Neuronal stem cell (in vitro differentiated cells): ENCODE data around the gene PNMA5.

Source experiments
- DNase-seq: peaks from one replicate; pipeline ENCODE4 v3.0.0-alpha.2; 2013; ENCODE audit warnings: low spot score
- H2AFZ ChIP-seq: one replicate; pipeline ENCODE4 v1.6.1; 2013; ENCODE audit warnings: mild to moderate bottlenecking, low read length, inconsistent platforms
- H2AK5ac ChIP-seq: 2 replicates; pipeline ENCODE4 v1.6.1; 2013; ENCODE audit warnings: low read depth, mild to moderate bottlenecking, inconsistent platforms, low read length, moderate library complexity, mixed read lengths
- H2BK120ac ChIP-seq: 2 replicates; pipeline ENCODE4 v1.6.1; 2013; ENCODE audit warnings: low read depth, mild to moderate bottlenecking, inconsistent platforms, low read length, moderate library complexity, mixed read lengths
- H2BK12ac ChIP-seq: one replicate; pipeline ENCODE4 v1.6.1; 2013; ENCODE audit warnings: low read length, inconsistent platforms
- H2BK15ac ChIP-seq: 2 replicates; pipeline ENCODE4 v1.6.1; 2013; ENCODE audit warnings: mild to moderate bottlenecking, low read length, inconsistent platforms, mixed read lengths
- H2BK5ac ChIP-seq: one replicate; pipeline ENCODE4 v1.6.1; 2013; ENCODE audit warnings: inconsistent platforms, mild to moderate bottlenecking, low read length, moderate library complexity
- H3K14ac ChIP-seq: one replicate; pipeline ENCODE4 v1.6.1; 2013; ENCODE audit warnings: low read length, inconsistent platforms
- H3K18ac ChIP-seq: 2 replicates; pipeline ENCODE4 v1.6.1; 2013; ENCODE audit warnings: low read length, inconsistent platforms
- H3K23ac ChIP-seq: 2 replicates; pipeline ENCODE4 v1.6.1; 2013; ENCODE audit warnings: low read depth, mild to moderate bottlenecking, mixed read lengths, low read length, inconsistent platforms; ENCODE audit not compliant: poor library complexity
- H3K27ac ChIP-seq: replicated peaks from 3 replicates; pipeline ENCODE4 v1.5.1; 2013; ENCODE audit warnings: low read length, inconsistent platforms
- H3K27me3 ChIP-seq, 3 experiments: 2 replicates each; pipeline ENCODE4 v1.6.1; 2013; ENCODE audit warnings: low read length in 3 of 3, mild to moderate bottlenecking in 2 of 3, inconsistent platforms in 1 of 3, low read depth in 1 of 3, mixed read lengths in 1 of 3, moderate library complexity in 1 of 3; ENCODE audit not compliant: control insufficient read depth in 3 of 3, insufficient read depth in 3 of 3
- H3K36me3 ChIP-seq, 2 donors: replicated peaks in 1 of 2; 2 replicates each; pipeline ENCODE4 v1.6.1; 2013; ENCODE audit warnings: low read length in 2 of 2; ENCODE audit not compliant: control insufficient read depth in 2 of 2, insufficient read depth in 2 of 2
- H3K4ac ChIP-seq: 2 replicates; pipeline ENCODE4 v1.6.1; 2013; ENCODE audit warnings: inconsistent platforms, mild to moderate bottlenecking, low read length, moderate library complexity
- H3K4me1 ChIP-seq, 2 donors: 1 replicate in 1 of 2; 2 replicates in 1 of 2; pipeline ENCODE4 v1.6.1; 2013; ENCODE audit warnings: low read length in 2 of 2, low read depth in 1 of 2; ENCODE audit not compliant: control insufficient read depth in 2 of 2, insufficient read depth in 1 of 2
- H3K4me2 ChIP-seq: one replicate; pipeline ENCODE4 v1.6.1; 2013; ENCODE audit warnings: mild to moderate bottlenecking, low read length, inconsistent platforms; ENCODE audit not compliant: insufficient read depth, poor library complexity, severe bottlenecking
- H3K4me3 ChIP-seq, 2 donors: 2 replicates each; pipeline ENCODE4 v1.5.1; 2013; ENCODE audit warnings: low read length in 2 of 2, mild to moderate bottlenecking in 2 of 2, inconsistent platforms in 1 of 2, moderate library complexity in 1 of 2
- H3K79me1 ChIP-seq: one replicate; pipeline ENCODE4 v1.6.1; 2013; ENCODE audit warnings: low read depth, mild to moderate bottlenecking, inconsistent platforms, low read length, moderate library complexity
- H3K9ac ChIP-seq: one replicate; pipeline ENCODE4 v1.6.1; 2013; ENCODE audit warnings: mild to moderate bottlenecking, low read depth, low read length, inconsistent platforms; ENCODE audit not compliant: poor library complexity
- H3K9me3 ChIP-seq, 2 donors: replicated peaks in 1 of 2; 2 replicates each; pipeline versions ENCODE3 to v1.6.1; 2013; ENCODE audit warnings: low read length in 2 of 2, mild to moderate bottlenecking in 2 of 2, inconsistent platforms in 1 of 2, low read depth in 1 of 2, mixed read lengths in 1 of 2, moderate library complexity in 1 of 2; ENCODE audit not compliant: control insufficient read depth in 2 of 2, insufficient read depth in 1 of 2
- H4K8ac ChIP-seq: one replicate; pipeline ENCODE4 v1.6.1; 2013; ENCODE audit warnings: low read depth, mild to moderate bottlenecking, inconsistent platforms, low read length, moderate library complexity
- H4K91ac ChIP-seq: one replicate; pipeline ENCODE4 v1.6.1; 2013; ENCODE audit warnings: low read length, low read depth, mild to moderate bottlenecking, inconsistent platforms; ENCODE audit not compliant: poor library complexity
- WGBS, 2 donors: extraction: QIAGEN DNeasy Blood & Tissue Kit; methylation state at CpG; one replicate each; pipeline ENCODE4 v1.1.7; 2013; ENCODE audit warnings: missing lambda C conversion rate in 2 of 2, mixed read lengths in 1 of 2; ENCODE audit not compliant: insufficient read length in 2 of 2, insufficient replicate concordance in 1 of 2; ENCODE audit errors: extremely low coverage in 2 of 2; 5-methylcytosine and 5-hydroxymethylcytosine counted together

PNMA5 gene

DNA sequence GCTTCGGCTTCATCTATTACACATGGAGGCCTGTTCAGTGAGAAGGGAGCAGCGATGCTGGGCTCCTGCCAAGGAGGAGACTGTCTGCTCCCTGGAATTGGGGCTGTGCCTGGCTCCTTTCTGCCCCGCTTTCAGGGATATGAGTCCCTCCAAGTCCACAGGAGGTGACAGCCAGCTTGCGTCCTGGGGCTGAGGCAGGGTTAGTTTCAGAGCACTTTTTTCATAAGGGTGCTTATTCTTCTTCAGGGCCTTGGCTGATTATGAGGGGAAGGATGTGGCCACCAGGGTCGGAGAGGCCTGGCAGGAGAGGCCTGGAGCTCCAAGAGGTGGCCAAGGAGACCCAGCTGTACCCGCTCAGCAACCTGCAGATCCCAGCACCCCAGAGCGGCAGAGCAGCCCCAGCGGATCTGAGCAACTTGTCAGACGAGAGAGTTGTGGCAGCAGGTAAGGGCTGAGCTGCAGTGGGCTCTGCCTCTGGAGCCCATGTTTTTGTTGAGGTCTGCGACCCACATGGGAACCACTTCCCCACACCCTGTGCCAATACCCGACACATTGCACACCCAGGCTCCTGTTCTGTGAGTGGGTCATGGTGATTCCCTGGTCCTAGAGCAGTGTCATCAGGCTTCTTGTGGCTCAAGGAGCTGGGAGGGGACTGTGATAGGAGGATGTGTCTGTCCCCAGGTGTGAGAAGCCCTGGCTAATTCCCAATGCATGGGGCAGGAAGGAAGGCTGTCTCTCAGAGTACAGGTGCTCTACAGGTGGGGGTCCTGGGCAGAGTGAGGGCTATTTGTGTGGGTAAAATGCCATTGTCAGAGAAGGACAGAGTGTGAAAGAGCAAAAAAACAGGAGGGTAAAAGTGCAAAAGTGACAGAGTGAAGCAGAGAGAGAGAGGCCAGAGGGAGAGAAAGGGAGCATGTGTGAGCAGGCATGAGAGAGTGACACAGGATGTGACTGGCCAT, 48.6 kb downstream of the PNMA5 start:
- no peak overlapping the region for H2AFZ ChIP-seq
- no peak overlapping the region for H2BK12ac ChIP-seq
- no peak overlapping the region for H2BK120ac ChIP-seq
- no peak overlapping the region for H4K91ac ChIP-seq
- no peaks in the 10 kb centered on the region for H3K4me1 ChIP-seq
- no peak for DNase-seq
- peak overlapping the region; percentile 30 for H3K9ac ChIP-seq
- H3K27ac ChIP-seq = no peak overlapping the region
- H3K14ac ChIP-seq = no peak overlapping the region
- H2BK5ac ChIP-seq = no peak overlapping the region
- no CpG with 5 or more reads among the region's 11 CpGs for WGBS, 2 donors
- peaks cover 0 to 12% (median 0%) of the 10 kb centered on the region in 3 experiments for H3K27me3 ChIP-seq
- H3K4me2 ChIP-seq = no peak overlapping the region
- peaks cover 0 to 2% of the 10 kb centered on the region in 2 donors for H3K36me3 ChIP-seq
- no peak overlapping the region for H4K8ac ChIP-seq
- no peaks in the 10 kb centered on the region for H3K9me3 ChIP-seq
- H3K18ac ChIP-seq = no peak overlapping the region
- H3K23ac ChIP-seq = no peak overlapping the region
- H3K4me3 ChIP-seq = no peak overlapping the region
- no peak overlapping the region for H3K4ac ChIP-seq
- H3K79me1 ChIP-seq = no peaks in the 10 kb centered on the region
- no peak overlapping the region for H2AK5ac ChIP-seq
- H2BK15ac ChIP-seq = no peak overlapping the region

DNA sequence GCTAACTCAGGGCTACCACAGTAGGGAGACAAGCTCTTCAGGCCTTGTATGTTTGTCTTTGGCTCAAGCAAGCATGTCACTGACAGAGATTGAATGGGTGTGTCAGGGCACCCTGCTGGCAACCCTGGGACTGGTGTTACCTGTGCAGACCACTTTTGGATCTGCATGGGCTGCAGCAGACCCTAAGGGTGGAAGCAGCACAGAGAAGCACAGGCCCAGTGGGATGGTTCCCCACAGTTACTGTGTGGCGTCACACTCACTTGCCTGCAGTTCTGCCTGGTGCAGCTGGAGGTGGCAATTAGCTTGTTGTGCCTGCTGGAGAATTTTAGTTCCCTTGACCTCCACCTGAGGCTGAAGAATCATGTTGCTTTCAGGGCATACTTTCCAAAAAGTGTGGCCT, 50.1 kb downstream of the PNMA5 start:
- H3K18ac ChIP-seq = no peak overlapping the region
- no peak overlapping the region for H3K23ac ChIP-seq
- H3K9me3 ChIP-seq = no peaks in the 10 kb centered on the region
- no peaks in the 10 kb centered on the region for H3K79me1 ChIP-seq
- no peak overlapping the region for H2BK120ac ChIP-seq
- no peak overlapping the region for H3K4me3 ChIP-seq
- no peak overlapping the region for H2BK15ac ChIP-seq
- no peak overlapping the region for H3K27ac ChIP-seq
- no peak overlapping the region for H2AK5ac ChIP-seq
- DNase-seq = no peak
- no peaks in the 10 kb centered on the region for H3K4me1 ChIP-seq
- H3K36me3 ChIP-seq = peaks cover 0 to 2% of the 10 kb centered on the region in 2 donors
- H4K8ac ChIP-seq = no peak overlapping the region
- H3K9ac ChIP-seq = no peak overlapping the region
- no peak overlapping the region for H3K4ac ChIP-seq
- H3K4me2 ChIP-seq = no peak overlapping the region
- H3K14ac ChIP-seq = no peak overlapping the region
- peaks cover 0 to 11% (median 0%) of the 10 kb centered on the region in 3 experiments for H3K27me3 ChIP-seq
- H2BK12ac ChIP-seq = no peak overlapping the region
- no CpG with 5 or more reads among the region's 1 CpG for WGBS, 2 donors
- peak overlapping the region; percentile 53 for H2BK5ac ChIP-seq
- no peak overlapping the region for H4K91ac ChIP-seq
- H2AFZ ChIP-seq = no peak overlapping the region

GRCh38 chrX:152942077-152942442, 51.9 kb downstream of the PNMA5 start:
- Histone ChIP-seq H3K27me3 (peaks cover 0 to 18% (median 0%) of the 10 kb centered on the region in 3 experiments), H3K4me3 (peak overlapping the region; percentile 69 to 79), H3K9ac (peak overlapping the region; percentile 91), H2AFZ (peak overlapping the region; percentile 94), H3K23ac (no peak overlapping the region), H3K4me2 (peak overlapping the region; percentile 62), H2BK12ac (no peak overlapping the region), H3K18ac (peak overlapping the region; percentile 91), H2BK15ac (no peak overlapping the region), H2AK5ac (no peak overlapping the region), H3K4me1 (no peaks in the 10 kb centered on the region), H2BK5ac (no peak overlapping the region), H3K36me3 (peaks cover 0 to 2% of the 10 kb centered on the region in 2 donors), H3K79me1 (no peaks in the 10 kb centered on the region), H3K27ac (no peak overlapping the region), H4K91ac (no peak overlapping the region), H3K4ac (no peak overlapping the region), H3K9me3 (no peaks in the 10 kb centered on the region), H3K14ac (no peak overlapping the region), H4K8ac (no peak overlapping the region), H2BK120ac (no peak overlapping the region)
- no CpG with 5 or more reads among the region's 11 CpGs for WGBS, 2 donors
- no peak for DNase-seq

DNA sequence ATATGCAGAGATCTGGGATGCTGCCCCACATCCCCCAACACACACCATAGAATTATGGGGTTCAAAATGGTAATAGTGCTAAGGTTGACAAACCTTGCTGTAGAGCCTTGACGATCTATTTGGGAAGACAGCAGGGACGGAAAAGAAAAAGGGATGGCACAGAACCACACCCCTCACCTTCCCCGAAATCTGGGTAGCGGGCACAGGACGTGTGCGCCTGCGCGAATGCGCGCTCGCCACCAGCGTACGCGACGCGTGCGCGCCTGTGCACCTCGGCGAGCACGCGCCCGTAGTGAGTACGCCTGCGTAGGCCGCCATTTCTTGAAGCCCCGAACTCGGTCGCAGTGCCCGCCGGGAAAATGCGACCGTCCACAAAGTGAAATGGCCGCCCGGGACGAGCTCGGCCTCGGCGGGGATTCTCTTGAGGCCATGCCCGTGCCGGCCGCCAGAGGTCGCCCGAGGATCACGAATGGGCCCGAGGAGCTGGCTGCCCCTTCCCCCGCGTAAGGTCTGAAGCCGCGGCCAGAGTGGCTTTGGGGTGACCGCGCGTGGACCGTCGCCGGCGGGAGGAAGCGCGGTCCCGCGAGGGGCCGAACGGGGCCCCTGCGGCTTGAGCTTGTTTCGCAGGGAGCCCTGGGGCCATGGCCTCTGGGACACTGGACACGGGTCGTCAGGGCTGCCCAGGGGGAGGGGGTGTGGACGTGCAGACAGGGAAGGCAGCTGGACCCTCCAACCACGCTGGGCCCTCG, 52.4 kb downstream of the PNMA5 start:
- peak overlapping the region; percentile 91 for H3K18ac ChIP-seq

More for the DNA sequence above, 52.4 kb downstream of the PNMA5 start:
- no peak overlapping the region for H3K23ac ChIP-seq
- no peak overlapping the region for H2BK12ac ChIP-seq
- peaks cover 0 to 2% of the 10 kb centered on the region in 2 donors for H3K36me3 ChIP-seq
- H3K79me1 ChIP-seq = no peaks in the 10 kb centered on the region
- peak overlapping the region; percentile 69 to 79 for H3K4me3 ChIP-seq
- peak overlapping the region; percentile 62 for H3K4me2 ChIP-seq
- peak overlapping the region; percentile 91 for H3K9ac ChIP-seq
- no peak overlapping the region for H2BK5ac ChIP-seq
- WGBS, 2 donors = no CpG with 5 or more reads among the region's 70 CpGs
- H3K27ac ChIP-seq = no peak overlapping the region
- peak; percentile 83 for DNase-seq
- H4K8ac ChIP-seq = no peak overlapping the region
- H2AFZ ChIP-seq = peak overlapping the region; percentile 94
- H3K4ac ChIP-seq = no peak overlapping the region
- no peak overlapping the region for H2AK5ac ChIP-seq
- H3K9me3 ChIP-seq = no peaks in the 10 kb centered on the region
- peaks cover 0 to 21% (median 0%) of the 10 kb centered on the region in 3 experiments for H3K27me3 ChIP-seq
- no peak overlapping the region for H2BK120ac ChIP-seq
- H4K91ac ChIP-seq = no peak overlapping the region
- H2BK15ac ChIP-seq = no peak overlapping the region
- no peaks in the 10 kb centered on the region for H3K4me1 ChIP-seq
- no peak overlapping the region for H3K14ac ChIP-seq
